Measurements from ENCODE around the gene PMPCA.
"Not testable (repeated sequence)": the region's sequence is repeated elsewhere in the genome, so short reads cannot be mapped to it uniquely, and the experiment has no call there.

PMPCA gene

GRCh38 chr9:136409557-136410455, 652 bp upstream of the PMPCA start:
- DNase-seq (ENCODE audit: low read depth in 4 of 4, low spot score in 1 of 4) = peak in 1 of 4 experiments; percentile 28

GRCh38 chr9:136411378-136411777, 920 bp downstream of the PMPCA start:
- DNase-seq (ENCODE audit: low read depth in 4 of 4, low spot score in 1 of 4) = no peak

GRCh38 chr9:136412962-136413361, 2.5 kb downstream of the PMPCA start:
- no peak for DNase-seq (ENCODE audit: low read depth in 4 of 4, low spot score in 1 of 4)

GRCh38 chr9:136416427-136416826, 6.0 kb downstream of the PMPCA start:
- no peak for DNase-seq (ENCODE audit: low read depth in 4 of 4, low spot score in 1 of 4)

GRCh38 chr9:136416914-136417313, 6.5 kb downstream of the PMPCA start:
- no peak for DNase-seq (ENCODE audit: low read depth in 4 of 4, low spot score in 1 of 4)

GRCh38 chr9:136418182-136419091, 8.0 kb downstream of the PMPCA start:
- DNase-seq (ENCODE audit: low read depth in 4 of 4, low spot score in 1 of 4) = no peak

- DNase-seq (ENCODE audit: low read depth in 4 of 4, low spot score in 1 of 4) = no peak
These were observed 8.6 kb downstream of the PMPCA start for GRCh38 chr9:136419092-136419420.

GRCh38 chr9:136421791-136422190, 11.3 kb downstream of the PMPCA start:
- no peak for DNase-seq (ENCODE audit: low read depth in 4 of 4, low spot score in 1 of 4)

GRCh38 chr9:136422876-136423275, 12.4 kb downstream of the PMPCA start:
- no peak for DNase-seq (ENCODE audit: low read depth in 4 of 4, low spot score in 1 of 4)

GRCh38 chr9:136423432-136424146, 13.1 kb downstream of the PMPCA start:
- DNase-seq (ENCODE audit: low read depth in 4 of 4, low spot score in 1 of 4) = no peak

- DNase-seq (ENCODE audit: low read depth in 4 of 4, low spot score in 1 of 4) = no peak
These were observed 14.4 kb downstream of the PMPCA start for GRCh38 chr9:136424750-136425362.

GRCh38 chr9:136425367-136425766, 14.9 kb downstream of the PMPCA start:
- not testable (repeated sequence) for DNase-seq (ENCODE audit: low read depth in 4 of 4, low spot score in 1 of 4)

- no peak for DNase-seq (ENCODE audit: low read depth in 4 of 4, low spot score in 1 of 4)
These were observed 16.3 kb downstream of the PMPCA start for GRCh38 chr9:136426787-136427186.

- DNase-seq (ENCODE audit: low read depth in 4 of 4, low spot score in 1 of 4) = no peak
These were observed 18.7 kb downstream of the PMPCA start for GRCh38 chr9:136429075-136429628.

GRCh38 chr9:136429683-136430491, 19.4 kb downstream of the PMPCA start:
- DNase-seq (ENCODE audit: low read depth in 4 of 4, low spot score in 1 of 4) = no peak

GRCh38 chr9:136430588-136431234, 20.3 kb downstream of the PMPCA start:
- DNase-seq (ENCODE audit: low read depth in 4 of 4, low spot score in 1 of 4) = no peak

- no peak for DNase-seq (ENCODE audit: low read depth in 4 of 4, low spot score in 1 of 4)
These were observed 21.4 kb downstream of the PMPCA start for GRCh38 chr9:136431782-136432350.

- no peak for DNase-seq (ENCODE audit: low read depth in 4 of 4, low spot score in 1 of 4)
These were observed 22.1 kb downstream of the PMPCA start for GRCh38 chr9:136432591-136432990.
